SH-SY5Y (cell line): ENCODE measurements around the gene KRT76.

Experiments
- GATA2 ChIP-seq: IDR thresholded peaks from 2 replicates; pipeline ENCODE4 v1.6.1; 2011; ENCODE audit warnings: mild to moderate bottlenecking, low read depth, low read length
- GATA3 ChIP-seq: IDR thresholded peaks from 2 replicates; pipeline ENCODE4 v1.6.1; 2011; ENCODE audit warnings: low read depth, mild to moderate bottlenecking, low read length, moderate library complexity

DNA sequence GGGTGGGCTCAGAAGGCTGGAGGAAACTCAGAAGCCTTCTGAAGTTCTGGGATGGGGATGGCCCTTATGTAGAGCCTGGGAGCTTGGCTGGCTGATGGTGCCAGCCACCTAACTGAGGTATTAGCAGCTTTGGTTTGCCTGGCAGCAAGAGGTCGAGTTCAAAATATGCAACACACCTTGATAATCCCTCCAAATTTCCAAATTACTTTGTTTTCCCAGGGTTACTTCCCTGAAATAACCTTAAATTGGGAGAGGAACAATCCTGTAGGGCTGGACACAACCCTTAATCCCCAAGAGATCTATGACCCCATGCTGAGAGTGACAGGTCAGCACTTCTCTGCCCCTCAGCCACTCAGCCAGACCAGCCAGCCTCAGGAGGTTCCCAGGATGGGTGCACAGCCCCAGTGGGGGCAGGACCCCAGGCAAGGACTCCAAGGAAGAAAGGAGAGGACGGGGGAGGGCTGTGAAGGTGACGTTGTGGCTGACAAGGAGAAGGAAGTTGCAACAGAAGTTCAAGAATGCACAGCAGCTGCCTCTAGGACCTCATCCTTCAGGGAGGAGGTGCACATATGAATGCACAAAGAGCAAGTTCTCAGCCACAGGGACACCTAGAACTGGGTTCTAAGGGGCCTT lies 55.2 kb downstream of the KRT76 start:
- TF ChIP-seq GATA3 (no peak), GATA2 (no peak)
